Measurements from ENCODE around the gene HDAC4. TPM values are rescaled to one million over a fixed set of nuclear protein-coding genes. Genes with fewer than 3 reads are reported as not detected.

Gene HDAC4
- total and polyA plus RNA-seq, 10 of the 15 experiments (the other 5 are each of a cell fraction or from before 2014, with no cell fraction given) = 0.22 to 15.7 (median 4.8) TPM

- TF ChIP-seq CEBPZ (IDR thresholded peaks at IDR 0.05; ENCODE audit: low read depth, low read length) = no peak
- no peak for TF ChIP-seq BRCA1 (IDR thresholded peaks at IDR 0.05; ENCODE audit: low read depth, low read length)
- TF ChIP-seq SKIL (IDR thresholded peaks at IDR 0.05; ENCODE audit: low read depth, poor library complexity, severe bottlenecking) = no peak
- no peak for TF ChIP-seq STAT1 (conservative IDR thresholded peaks at IDR 0.05)
- TF ChIP-seq JUND (IDR thresholded peaks at IDR 0.05; ENCODE audit: low read depth, low read length) = no peak
- no peak for TF ChIP-seq SUZ12 (IDR thresholded peaks at IDR 0.05; ENCODE audit: unreplicated experiment)
Observed at GRCh38 chr2:239318151-239318611, 82.6 kb downstream of the HDAC4 start (continued).

Measured in GM12878 (cell line).